DMS53 treated with DMSO at 0.1 percent for 48 hours (cell line): ENCODE results near the gene UNC119B.

Experiments
- DNase-seq: peaks from one replicate; lab custom pipeline; 2025; ENCODE audit not compliant: unreplicated experiment; lab: John Stamatoyannopoulos, UW

Gene UNC119B

DNA sequence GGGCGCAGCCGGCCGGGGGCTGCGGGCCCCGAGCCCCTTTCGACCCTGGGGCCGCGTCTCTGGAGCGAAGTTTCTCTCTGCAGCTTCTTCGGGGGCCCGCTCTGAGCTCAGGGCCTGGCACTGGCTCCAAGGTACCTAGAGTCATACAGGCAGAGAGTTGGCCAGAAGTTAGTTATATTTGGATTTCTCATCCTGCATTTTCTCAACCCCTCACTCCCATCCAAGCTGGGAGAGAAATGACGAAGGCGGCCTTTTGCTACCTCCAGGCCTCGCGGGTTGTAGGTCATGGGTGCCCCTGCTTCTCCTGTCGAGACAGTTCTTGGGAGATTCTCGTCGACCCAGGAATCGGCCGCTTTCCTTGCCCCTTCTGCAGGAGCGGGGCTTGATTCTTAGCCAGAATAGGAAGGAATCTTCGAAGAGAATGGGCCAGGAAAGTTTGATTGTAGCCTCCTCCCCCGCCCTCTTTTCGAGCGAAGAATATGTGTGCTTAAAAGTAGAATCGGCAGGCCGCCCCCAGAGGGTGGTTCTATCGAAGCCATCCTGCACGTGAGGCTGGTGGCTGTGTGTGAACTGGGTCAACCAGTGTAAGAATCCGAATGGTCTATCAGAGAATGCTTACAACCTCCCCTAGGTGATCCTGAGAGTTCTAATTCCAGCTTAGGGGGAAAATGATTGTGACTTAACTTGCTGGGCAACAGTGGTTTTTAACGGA, 22.5 kb upstream of the UNC119B start:
- peak; percentile 13 for DNase-seq

- no peak for DNase-seq
These were observed 21.7 kb upstream of the UNC119B start for GRCh38 chr12:120688527-120689071.

DNA sequence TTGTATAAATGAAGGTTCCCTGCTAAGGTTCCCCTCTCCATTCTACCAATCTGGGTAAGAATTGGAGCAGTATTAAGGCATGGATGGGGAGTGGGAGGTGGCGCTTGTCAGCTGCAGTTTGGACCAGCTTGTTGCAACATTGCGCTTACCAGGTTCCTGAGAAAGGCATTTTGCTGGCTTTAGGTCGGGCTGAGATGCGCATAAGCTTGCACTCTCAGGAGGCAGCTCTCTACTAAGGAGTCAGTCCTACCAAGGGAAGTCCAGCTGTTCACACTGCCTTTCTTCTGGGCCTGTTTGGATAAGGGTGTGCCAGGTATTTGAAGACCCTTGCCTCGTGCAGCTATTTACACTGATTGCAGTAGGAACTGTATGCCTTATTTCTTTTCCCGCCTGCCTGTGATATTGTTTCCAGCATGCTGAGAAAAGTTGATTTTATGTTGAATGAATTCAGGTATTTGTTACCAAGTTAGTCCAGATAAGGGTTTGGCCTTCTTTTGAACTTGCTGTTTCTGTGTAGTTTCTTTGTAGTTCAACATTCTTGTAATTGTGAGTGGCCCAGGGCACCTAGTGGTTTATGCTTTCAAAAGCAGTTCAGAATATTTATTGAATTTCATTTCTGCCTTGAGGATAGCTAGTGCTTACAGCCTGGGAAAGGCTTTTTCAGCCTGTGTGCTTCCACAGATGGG, 20.7 kb upstream of the UNC119B start:
- no peak for DNase-seq

DNA sequence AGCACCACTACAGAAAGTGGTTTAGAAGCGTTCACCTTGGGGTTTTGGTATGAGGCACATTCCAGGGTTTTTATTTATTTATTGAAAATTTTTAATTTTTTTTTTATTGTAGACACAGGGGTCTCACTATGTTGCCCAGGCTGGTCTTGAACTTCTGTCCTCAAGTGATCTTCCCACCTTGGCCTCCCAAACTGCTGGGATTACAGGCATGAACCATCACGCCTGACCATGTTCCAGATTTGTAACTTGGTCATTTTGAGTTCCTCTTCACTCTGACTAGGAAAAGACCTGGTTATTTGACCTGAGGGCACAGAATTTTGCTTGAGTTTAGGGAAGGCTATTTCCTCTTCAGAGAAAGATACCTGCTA, 20.2 kb upstream of the UNC119B start:
- DNase-seq: no peak

DNA sequence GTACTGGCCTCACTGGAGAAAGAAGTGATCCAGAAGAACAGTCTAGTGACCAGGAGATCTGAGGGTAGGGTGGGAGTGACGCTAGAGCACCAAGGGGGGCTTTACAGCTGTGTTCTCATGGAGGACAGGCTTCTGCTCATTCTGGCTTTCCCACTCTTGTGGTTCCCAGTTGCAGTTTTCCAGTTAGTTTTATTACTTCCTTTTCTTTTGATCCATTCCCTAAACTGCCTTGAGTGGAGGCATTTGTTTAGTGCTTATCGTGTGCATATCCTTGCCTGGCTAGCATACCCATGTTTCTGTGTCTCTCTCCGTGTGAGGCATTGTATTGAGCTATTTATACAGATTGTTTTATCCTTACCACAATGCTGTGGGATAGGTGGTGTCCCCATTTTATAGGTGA, 19.3 kb upstream of the UNC119B start:
- no peak for DNase-seq

GRCh38 chr12:120692524-120693033, 17.7 kb upstream of the UNC119B start:
- no peak for DNase-seq

- DNase-seq: no peak
These were observed 16.4 kb upstream of the UNC119B start for GRCh38 chr12:120693848-120694247.

DNA sequence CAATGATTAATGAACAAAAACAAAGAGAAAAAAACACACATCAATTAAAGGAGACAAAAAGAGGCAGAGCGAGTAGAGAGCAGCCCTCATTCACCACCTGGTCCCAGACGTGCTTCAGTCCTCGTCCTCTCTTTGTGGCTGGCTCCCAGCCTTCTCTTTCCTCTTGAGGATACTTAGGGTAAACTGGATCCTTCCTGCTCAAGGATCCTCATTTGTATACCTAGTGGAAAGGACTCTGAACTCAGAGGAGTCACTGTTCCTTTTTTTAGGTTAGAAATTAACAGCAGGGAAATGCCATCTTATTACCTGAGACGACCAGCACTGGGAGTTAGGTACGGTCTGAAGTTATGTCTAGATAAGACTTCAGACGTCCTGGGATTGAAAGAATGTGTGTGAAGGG, 13.6 kb upstream of the UNC119B start:
- no peak for DNase-seq

DNA sequence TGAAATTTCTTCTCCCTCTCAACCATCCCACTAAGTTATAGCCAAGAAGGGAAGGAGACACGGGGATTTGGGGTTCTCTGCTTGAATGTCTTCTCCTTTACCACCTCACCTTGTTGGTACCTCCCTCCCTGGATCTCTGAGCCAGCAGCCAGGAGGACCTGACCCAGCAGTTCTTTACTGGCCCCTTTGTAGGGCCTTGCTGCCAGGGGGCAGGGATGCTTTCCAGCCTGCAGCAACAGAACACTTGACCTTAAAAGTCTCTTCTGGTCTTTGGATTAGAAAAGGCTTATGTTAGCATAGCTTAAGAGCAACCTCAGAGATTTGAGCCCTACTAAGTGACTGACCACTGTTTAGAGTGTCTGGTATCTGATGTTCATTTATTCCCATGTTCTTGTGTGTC, 12.9 kb upstream of the UNC119B start:
- DNase-seq: no peak

DNA sequence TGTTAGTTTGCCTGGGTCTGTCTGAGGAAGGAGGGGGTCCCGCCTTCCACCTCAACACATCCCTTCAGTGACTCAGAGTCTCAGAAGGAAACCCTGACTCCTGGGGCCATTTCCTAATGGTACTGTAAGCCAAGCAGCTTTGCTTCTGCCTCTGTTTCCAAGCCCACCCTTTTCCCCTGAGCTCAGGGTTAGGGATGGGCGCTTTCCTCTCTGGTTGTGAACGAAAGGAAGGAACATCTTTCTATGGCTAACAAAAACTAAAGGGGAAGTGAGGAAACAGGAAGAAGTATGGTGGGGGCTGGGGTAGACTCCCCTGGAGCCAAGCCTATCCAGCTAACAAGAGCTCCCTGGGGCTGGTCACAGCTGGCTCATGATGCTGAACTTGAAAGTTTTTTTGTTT, 11.6 kb upstream of the UNC119B start:
- DNase-seq: no peak

GRCh38 chr12:120699553-120699952, 10.7 kb upstream of the UNC119B start:
- DNase-seq: no peak

DNA sequence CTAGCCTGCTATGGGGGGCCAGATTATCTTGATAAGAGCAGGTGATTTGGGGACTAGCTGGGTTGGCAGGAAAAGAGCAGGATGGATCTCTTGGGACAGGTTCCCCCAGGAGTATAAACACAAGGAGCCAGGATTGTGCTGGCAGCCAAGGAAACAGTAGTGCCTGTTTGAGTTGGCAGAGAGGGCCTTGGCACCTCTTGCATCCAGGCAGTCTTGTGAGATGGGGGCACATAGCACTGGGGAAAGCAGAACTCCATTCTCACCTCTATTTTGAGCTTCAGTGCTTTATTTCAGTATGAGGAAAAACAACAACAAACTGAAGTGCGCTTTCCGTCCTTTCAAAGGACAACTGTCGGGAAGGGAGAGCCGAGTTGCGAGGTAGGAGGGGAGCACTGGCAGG, 9.4 kb upstream of the UNC119B start:
- DNase-seq: no peak

DNA sequence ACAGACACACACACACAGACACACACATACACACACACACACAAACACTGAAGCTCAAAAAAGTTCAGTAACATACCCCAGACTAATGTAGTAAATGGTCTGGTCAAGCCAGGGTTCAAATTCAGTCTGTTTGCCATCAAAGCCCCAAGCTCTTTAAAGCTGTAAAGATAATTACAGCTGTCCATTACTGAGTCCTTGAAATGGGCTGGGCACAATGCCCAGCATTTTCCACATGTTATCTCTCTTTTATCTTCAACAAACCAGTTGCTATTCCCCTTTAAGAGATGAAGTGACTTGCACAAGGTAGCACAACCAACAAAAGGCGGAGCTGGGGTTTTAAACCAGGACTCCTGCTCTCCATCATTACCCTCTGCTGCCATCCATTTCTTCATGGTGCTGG, 7.6 kb upstream of the UNC119B start:
- DNase-seq: no peak

GRCh38 chr12:120703311-120703942, 6.8 kb upstream of the UNC119B start:
- no peak for DNase-seq

DNA sequence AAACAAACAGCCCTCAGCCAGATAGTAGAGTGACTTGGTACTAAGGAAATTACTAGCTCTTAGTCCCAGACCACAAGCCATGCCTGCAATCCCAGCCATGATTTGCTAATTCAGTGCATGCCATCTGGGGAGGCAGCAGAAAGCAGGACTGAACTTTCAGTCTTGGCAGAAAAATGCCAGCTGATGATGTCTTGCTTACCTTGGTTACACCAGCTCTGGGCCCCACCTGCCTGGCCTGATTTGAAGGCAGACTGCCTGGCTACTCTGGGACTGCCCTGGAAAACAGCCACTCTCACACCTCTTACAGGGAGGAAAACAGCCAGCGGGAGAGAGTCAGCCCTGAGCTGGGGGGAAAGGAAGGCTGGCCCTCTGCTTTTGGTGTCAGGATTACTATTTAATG, 4.6 kb upstream of the UNC119B start:
- no peak for DNase-seq

- no peak for DNase-seq
These were observed 4.2 kb upstream of the UNC119B start for GRCh38 chr12:120706029-120706428.

DNA sequence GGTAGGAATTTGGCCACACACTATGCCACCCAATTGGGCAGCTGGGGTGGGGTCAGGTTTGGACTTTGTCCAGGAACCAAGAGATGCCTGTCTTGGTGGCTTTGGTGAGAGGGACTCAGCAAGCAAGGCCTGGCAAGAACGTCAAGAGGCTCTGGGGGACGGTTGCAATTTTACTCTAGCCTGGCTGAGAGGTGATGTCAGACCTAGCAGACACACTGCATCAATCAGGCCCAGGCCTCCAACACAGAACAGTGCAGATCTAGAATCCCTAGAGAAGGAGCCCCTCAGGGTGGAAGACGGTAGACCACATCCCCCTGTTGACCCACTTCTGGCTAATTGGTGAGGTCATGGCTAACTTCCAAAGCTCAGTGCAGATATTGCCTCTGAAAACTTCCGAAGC, 1.6 kb upstream of the UNC119B start:
- DNase-seq: no peak

DNA sequence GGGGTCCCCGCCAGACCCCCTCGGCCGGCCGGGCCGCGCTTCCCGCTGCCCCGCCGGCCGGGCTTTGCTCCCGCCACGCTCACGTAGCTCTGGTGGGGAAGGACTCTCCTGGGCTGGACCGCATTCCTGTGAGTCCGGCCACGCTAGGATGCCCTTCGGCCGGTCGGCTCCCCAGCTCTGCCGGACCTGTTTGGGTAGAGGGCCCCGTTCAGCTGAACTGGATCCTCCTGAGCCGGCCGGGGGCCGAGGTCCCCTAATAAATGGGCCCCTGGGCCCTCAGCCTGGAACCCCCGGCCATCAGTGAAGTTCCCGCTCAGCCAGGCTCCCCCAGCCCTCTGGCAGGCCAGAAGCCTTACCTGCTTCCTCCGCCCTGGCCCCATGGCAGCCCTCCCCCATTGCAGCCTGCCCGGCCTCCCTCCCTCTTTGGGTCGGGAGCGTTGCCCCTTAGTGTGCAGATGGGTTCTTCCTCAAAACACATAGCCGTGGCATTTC, 593 bp downstream of the UNC119B start:
- DNase-seq: no peak

GRCh38 chr12:120711411-120711810, 1.2 kb downstream of the UNC119B start:
- DNase-seq: no peak

GRCh38 chr12:120712610-120713009, 2.4 kb downstream of the UNC119B start:
- DNase-seq: no peak

DNA sequence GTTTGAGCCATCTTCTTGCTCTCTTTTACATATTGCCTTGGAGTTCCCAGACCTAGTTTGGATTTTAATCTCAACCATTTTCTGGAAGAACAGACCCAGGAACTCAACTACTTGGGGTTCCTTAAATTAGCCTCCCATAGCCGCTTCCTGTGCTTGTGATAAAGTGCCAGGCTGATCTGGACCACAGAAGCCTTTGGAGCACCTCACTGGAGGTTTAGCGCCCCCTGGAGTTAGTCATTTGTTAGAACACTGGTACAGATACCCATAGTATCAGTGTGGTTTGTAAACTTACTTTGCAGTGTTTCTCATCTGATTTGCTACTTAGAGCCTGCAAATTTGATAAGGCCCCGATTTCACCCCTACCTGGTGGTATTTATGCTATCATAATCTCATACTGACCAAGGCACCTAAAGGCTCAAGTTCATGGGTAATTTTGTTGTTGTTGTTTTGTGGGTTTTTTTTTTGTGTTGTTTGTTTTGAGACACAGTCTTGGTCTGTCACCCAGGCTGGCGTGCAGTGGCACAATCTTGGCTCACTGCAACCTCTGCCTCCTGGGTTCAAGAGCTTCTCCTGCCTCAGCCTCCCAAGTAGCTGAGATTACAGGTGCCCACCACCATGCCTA, 3.7 kb downstream of the UNC119B start:
- peak; percentile 73 for DNase-seq
